ENCODE results near the gene LIPM.

LIPM gene

DNA sequence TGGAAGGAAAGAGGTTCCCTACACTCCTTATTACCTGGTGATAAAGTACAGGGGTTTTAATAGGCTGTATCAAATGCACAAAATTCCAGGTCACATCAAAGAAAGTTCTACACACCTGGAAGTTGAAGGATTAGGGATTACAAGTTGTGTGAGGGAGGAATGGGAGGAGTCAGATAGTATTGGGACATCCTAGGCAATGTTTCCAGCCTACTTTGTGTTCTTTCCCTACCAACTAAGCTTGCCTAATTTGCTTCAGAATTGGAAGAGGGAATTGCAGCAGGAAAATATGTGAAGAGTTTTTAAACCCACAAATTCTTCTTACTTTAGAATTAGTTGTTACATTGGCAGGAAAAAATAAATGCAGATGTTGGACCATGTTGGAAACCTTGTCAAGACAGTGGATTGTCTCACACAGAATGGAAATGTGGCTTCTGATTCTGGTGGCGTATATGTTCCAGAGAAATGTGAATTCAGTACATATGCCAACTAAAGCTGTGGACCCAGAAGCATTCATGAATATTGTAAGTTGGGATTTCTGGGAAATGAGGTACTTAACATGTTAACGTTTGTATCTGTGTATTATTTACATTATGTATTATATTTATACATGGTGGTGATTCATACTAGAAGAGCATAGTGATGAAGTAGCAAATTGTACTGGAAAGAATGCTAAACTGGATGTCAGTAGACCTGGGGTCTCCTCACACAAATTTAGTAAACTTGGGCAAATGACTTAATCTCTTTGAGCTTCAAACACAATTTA is at the start of gene LIPM:
Gene LIPM (plus strand): TSS at position 208 of the 763 bp plus-strand sequence. CDS start 167 bp downstream, at position 375.
- no peak for DNase-seq

DNA sequence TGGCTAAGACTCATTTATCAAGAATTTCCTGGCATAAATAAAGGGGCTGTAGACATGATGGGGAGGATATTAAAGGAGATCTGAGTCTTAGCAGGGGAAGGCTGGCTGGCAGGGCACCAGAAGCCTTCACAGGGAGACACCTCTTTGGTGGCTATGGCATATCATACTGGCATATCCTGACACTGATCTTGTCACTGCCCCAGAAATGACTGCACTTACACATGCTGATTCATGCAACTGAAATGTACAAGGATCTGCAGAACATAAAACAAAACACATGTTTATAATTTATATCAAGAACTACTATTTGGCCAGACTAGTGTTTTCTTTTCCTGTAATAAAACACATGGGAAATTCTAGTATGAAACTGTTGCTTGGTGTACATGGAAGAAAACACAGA is 48.2 kb upstream of the LIPM start:
- no peak for DNase-seq

DNA sequence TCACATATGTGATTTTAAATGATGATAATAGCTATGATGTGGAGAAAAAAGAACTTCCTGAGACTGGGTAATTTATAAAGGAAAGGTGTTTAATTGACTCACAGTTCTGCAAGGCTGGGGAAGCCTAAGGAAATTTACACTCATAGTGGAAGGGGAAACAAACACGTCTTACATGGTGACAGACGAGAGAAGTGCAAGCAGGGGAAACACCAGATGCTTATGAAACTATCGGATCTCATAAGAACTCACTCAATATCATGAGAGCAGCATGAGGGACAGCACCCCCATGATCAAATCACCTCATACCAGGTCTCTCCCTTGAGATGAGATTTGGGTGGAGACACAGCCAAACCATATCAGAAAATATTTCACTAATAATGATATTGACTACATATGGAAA is 46.8 kb upstream of the LIPM start:
- DNase-seq, result no peak

- no peak for DNase-seq
These were observed 45.9 kb upstream of the LIPM start for GRCh38 chr10:88756660-88757059.

DNA sequence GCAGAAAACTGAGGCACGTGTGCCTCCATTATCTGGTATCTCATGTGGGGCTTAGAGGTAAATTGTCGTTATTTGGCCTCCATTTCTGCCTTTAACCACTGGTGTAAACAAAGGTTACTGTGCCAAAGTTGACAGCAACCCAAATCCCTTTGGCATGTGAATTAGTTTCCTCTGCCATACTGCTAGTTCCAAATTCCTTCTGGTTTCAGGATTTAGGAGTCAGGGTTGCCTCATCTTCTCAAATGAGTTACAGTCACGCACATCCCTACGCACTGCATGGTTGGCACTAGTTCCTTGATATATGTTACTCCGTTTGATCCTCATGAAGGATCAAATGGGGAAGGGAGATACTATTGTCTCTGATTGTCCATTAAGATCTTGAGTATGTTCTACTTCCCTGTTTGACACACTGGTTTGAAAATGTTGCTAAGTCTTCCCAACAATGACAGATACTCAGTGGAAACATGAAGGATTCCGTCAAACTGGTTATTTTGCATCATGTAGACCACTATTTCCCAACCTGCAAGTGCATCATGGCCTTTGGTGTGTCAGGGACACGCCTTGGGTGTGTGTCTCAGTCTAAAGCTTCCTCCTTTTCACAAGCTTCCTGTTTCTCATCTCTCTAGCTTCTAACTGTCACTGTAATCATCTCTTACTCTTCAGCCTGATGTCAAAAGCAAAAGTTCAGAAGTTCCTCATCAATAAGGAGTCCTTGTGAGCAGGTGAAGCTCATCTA is 43.0 kb upstream of the LIPM start, which contains the start of gene LIPN:
Gene LIPN (plus strand): TSS at position 655 of the 736 bp plus-strand sequence. CDS start 1,386 bp downstream, outside the sequence.
- no peak for DNase-seq

DNA sequence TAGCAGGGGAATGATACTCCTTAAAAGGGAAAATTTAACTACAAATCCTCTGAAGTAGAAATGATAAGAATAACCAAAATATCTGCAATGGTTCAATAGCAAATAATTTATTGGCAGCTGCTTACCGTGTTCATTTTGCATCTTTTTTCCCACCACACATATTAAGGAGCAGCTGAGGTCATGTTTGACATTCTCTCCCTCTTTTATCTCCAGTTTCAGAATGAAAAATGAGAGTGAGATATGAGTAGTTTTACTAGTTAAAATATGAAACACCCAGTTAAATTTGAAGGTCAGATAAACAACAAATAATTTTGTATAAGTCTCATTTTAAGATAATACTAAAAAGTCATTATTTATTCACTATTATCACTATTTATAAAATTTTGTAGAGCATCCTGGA is 39.6 kb upstream of the LIPM start:
- no peak for DNase-seq

DNA sequence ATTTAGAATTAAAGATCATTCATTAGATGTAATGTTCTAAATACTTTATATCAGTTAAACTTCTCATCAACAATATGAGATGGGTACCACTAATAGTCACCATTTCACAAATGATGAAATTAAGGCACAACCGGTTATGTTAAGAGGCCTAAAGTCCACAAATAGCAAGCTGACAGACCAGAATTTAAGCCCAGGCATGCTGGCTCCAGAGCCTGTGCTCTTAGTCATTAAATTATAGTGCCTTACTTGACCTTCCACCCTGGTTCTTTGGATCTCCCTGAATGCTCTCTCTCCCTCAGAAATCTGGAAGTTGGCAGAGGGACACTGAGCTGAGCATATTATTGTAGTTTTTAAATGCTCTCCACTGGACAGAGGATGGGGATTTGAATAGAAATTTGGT is 39.1 kb upstream of the LIPM start:
- no peak for DNase-seq

DNA sequence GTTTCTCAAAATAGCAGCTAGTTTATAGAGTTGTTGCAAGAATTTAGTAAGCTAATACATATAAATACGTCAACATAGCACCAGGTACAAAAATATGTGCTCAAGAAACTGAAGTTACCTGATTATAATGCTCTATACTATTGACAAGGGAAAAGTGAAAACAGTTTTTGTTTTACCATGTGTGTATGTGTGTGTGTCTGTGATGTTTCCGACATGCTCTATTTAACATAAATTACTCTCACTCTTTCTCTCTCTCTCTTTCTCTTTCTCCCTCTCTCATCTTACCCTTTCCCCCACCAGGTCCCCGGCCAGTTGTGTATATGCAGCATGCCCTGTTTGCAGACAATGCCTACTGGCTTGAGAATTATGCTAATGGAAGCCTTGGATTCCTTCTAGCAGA is 38.4 kb upstream of the LIPM start:
- no peak for DNase-seq

DNA sequence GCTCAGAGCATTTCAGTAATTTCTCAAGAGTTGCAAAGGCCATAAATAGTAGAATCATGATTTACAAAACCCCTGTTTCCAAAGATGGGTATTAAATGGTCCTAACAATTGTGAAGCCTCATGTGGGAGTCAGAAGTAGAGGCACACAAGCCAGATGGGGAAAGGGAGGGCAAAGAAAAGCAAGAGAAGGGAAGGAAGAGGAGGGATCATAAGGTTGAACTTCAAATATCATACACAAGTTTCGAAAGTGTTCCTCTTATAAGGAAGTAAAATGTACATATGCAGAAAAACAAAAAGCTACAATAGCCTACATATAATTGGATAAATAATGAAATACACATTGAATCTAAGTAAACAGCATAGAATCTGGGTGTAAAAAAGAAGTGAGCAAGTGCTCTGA is 36.7 kb upstream of the LIPM start:
- DNase-seq, result no peak

DNA sequence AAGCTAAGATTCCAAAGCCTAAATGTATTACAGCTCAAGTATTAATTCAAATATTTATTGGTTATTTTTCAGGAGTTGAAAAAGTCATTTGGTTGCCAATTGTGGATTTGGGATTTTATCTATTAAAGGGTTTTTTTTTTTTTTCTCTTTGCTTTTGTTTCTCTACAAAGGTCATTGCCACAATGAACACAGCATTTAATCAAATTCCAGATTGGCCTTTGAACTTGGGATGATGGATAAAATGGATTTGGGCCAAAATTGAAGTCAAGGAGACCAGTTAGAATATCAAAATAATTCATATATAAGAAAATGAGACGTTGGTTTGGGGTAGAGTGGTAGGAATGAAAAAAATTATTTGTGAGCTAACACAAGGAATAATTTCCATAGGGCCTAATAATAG is 33.1 kb upstream of the LIPM start:
- no peak for DNase-seq

DNA sequence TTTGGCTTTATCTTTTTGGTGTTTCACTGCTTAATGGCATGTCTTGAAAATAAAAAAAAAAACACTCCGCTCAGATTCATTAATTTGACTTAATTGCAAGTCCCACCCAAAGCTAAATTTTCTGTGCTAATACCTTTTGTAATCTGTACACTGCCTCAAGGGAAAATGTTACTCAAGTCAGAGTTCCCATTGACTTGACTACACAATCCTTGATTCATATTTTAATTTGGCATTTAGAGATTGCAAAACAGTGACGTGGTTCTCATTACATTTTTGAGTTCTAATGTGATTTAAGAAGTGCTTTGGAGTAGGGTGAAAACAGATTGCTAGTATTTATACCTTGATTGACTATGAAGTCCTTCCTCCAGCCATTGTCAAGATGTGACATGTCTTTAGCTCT is 21.3 kb upstream of the LIPM start:
- no peak for DNase-seq

- no peak for DNase-seq
These were observed 20.3 kb upstream of the LIPM start for GRCh38 chr10:88782222-88782621.

DNA sequence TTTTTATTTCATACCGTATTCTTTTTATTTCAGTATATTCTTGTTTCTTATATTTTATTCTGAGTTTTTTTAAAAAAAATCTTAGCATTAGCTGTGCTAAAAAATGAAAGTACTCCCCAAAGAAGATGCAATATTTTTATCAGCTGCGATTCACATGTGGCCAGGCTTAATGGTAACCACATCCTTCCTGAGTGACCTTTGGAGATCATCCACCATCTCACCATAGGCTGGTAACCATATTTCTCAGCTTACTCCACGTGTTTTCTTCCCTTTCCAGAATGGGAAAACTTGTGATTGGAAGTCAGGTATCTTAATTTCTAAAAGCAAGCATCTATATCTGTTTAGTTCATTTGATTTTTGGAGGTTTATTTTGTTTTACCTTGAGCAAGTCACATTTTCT is 18.8 kb upstream of the LIPM start:
- DNase-seq, result no peak

DNA sequence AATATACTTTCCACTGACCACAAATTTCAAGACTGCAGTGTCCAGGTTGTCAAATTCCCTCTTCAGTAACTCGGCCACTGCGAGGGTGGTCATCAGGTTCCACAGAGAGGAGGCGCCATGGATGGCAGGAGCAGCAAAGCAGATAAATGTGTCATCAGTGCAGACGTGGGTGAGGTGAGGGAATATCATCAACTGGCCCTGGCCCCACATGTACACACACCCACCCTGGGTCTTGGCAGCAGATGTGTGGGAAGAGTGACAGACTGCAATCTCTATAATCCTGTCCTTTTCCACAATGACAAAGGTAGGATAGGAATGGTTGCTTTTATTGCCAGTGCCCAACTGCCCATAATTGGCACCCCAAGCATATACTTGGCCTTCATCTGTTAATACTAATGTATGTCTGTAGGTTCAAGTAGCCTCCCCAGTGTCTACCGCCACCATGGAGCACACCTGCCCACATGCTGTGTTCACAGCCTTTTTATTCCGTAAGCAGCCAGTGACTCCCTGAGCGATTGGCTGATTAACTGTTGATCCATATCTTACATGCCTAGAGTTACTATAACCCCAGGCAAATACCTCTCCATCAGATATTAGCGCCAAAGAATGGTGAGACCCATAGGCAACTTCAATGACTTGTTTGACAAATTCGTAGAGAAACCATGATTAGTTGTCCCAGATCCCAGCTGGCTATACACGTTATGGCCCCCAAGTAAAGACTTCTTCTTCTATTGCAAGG is 16.3 kb upstream of the LIPM start:
- no peak for DNase-seq

DNA sequence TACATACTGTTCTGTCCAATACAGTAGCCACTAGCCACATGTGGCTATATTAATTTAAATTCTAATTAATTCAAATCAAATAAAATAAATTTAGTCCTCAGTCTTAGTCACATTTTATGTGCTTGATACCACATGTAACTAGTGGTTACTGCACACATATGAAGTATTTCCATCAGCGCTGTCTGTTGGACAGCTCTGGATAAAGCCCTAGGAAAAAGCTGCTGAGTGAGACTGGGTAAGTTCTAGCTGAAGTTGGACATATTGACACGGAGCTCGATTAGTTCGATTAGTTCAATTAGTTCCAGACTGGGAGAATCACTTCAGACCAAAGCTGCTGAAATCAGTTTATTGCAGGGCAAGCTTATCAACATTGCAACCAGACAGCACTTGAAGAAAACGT is 15.1 kb upstream of the LIPM start:
- DNase-seq, result no peak

GRCh38 chr10:88788924-88789323 is 13.6 kb upstream of the LIPM start:
- DNase-seq, result no peak

DNA sequence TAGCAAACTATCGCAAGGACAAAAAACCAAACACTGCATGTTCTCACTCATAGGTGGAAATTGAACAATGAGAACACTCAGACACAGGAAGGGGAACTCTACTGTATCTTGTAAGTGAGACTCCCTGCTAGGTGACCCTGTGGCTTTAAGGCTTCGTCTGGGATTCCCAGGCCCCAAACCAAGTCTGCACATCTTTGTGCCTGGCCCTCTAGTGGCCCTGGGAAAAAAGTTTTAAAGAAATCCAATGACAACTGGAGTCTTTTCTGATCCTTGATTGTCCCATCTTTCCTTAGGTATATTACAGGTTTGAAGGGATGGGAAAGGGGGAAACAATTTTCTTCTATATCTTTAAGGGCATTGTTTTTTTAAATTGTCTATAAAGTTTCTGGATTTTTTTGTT is 10.6 kb upstream of the LIPM start:
- DNase-seq, result peak; percentile 57

GRCh38 chr10:88792661-88793060 is 9.9 kb upstream of the LIPM start:
- no peak for DNase-seq

DNA sequence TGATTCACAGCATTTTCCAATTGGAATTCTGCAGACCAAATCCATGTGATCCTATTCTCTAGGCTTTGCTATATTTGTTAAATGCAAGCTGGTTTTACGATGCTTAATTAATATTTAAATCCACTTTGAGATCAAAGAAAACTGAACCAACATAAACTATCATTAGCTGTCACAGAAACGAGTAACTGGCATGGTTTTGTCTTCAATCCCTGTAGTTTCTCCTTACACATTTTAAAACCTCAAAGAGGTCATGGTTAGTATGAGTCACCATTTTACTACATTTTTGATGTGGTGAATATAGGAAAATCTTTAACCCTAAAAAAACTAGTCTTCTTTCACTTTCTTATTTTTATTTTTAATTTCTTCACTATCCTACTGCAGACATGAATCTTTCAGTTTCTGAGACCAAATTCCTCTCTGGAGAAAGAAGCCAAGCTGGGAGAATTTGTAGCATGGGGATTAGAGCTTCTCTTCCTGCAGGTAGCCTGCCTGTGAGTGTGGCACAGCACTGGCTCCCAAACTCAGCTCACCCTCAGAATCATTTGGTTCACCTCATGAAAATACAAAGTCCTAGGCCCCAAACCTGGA is 8.7 kb upstream of the LIPM start:
- no peak for DNase-seq

DNA sequence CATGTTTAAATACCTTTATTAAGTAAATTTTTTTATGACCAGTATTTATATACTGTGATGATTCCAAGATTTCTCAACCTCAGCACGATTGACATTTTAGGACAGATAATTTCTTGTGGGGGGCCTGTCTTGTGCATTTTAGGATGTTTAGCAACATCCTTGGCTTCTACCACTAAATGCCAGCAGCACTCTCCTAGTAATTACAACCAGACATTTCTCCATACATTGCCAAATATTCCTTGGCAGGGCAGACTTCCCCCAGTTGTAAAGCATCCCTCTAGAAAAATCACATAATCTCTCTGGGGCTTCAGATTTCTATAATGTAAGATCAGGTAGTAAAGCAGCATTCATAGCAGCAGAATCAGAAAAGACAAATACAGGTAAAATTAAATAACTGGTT is 7.8 kb upstream of the LIPM start:
- DNase-seq, result no peak

DNA sequence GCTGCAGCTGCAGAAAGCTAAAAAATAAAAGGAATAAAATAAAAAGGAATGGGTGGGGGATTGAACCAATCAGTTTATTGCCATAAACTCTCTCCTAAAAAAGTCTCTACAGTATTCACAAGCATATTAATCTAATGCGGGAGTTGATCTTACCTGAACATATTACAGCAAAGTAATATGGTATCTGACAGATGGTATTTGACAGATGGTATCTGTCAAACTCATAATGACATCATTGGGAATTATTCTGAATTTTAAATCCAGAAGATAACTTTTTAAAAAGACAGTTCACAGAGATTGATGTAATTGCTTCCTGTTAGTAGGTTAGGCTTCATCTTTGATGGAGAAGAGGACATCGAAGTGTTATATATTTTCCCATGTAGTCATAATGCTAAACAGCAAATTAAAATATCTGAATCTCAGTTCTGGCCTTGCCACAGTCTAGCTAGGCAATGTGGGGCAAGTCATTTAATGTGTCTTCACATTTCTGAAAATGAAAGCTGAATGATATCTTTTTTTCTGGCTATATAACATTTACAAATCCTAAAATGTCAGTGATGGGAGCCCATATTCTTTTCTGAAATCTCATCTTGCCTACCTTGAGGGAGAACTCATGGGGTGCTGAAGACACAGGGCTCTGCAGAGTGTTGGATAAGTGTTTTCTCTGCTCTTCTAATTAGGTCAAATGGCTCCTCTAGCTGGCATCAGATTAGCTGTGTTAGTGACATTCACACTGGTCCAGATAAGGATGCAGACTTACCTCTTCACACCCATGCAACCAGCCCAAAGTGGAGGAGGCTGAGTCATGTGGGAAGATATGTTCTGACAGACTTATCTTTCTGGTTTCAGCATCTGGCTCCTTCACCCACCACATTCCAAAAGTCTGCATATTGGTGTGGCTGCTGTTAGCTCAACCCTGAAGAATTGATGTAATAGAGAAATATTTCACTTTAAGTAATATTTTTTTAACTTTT is 2.1 kb upstream of the LIPM start:
- no peak for DNase-seq

DNA sequence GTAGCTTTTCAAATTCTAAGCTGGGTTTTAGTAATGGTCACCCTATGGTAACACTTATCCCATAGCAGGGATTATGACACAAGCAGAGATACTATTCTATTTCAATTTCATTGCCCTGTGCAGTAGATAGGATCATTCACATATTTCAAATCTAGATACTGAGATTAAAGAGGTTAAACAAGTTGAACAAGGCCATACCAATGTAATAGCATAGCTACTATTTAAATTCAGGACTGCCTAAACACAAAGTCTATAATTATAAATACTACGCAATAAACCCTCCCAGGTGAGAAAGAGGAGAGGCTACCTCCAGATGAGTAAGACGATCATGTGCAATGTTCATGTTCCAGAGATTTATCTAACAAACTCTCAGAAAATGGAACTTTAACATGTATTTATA is 1.1 kb downstream of the LIPM start:
- no peak for DNase-seq
